ENCODE results near the gene DENND1A. TPM values are rescaled to one million over a fixed set of nuclear protein-coding genes. Genes with fewer than 3 reads are reported as not detected.

DENND1A gene
- total and polyA plus RNA-seq, 2 experiments from 2014 or later, result 13.1 to 28.7 TPM

DNA sequence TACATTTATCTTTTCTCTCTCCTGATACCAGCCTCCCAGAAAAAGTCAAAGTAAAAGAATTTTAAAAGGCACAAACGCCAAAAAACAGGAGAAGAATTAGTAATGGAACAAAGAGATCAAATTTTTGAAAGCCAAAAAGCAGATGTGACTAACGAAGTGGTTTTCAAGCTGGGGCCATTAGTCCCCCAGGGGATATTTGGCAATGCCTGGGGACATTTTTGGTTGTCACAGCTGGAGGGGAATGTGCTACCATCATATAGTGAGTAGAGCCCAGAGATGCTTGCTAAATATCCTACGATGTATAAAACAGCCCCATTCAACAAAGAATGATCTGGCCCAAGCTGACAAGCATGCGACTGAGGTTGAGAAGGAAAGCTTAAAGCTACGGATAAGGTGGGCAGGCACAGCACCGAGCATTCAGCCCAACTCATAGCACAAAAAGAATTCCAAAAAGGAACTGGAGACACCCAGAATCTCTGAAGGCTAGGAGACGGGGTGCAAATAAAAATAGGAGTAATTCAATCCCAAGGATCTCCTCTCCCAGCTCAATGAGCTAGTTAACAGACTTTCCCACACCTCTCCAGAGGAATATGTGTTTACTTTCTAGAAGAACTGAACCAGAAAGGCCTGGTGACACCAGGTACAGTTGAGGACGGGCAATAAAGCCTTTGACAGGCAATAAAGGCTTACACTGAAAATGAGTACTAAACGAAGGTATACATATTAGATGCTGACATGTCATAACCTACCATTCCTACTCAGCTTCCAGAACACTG lies 269.0 kb downstream of the DENND1A start:
- no peak for ATAC-seq
- Histone ChIP-seq H3K9me2 (ENCODE audit: insufficient read depth) (no peaks in the 10 kb centered on the region), H3K4me1 (ENCODE audit: insufficient read depth) (peaks cover 15% of the 10 kb centered on the region), H3K36me3 (ENCODE audit: insufficient read depth) (0 out of 2 replicates have a peak, but pooled peaks cover 3% of the 10 kb centered on the region), H3K79me2 (replicated peaks; ENCODE audit: insufficient read depth) (no peaks in the 10 kb centered on the region), H3K27ac (ENCODE audit: low read depth) (no peak overlapping the region), H3K4me3 (no peak overlapping the region), H3K4me2 (no peak overlapping the region), H4K20me1 (replicated peaks; ENCODE audit: insufficient read depth) (no peaks in the 10 kb centered on the region), H2AFZ (no peak overlapping the region), H3K27me3 (ENCODE audit: insufficient read depth) (no peaks in the 10 kb centered on the region), H3F3A (replicated peaks; ENCODE audit: low read depth) (no peaks in the 10 kb centered on the region)
- H3K9me3 Mint-ChIP-seq, result peaks cover 15% of the 10 kb centered on the region
- no peaks in the 10 kb centered on the region for H3K27me3 Mint-ChIP-seq (ENCODE audit: insufficient read depth, low read depth, poor library complexity)
- TF ChIP-seq STAT1 (IDR thresholded peaks at IDR 0.05; ENCODE audit: unreplicated experiment), result no peak
- TF ChIP-seq JUNB (IDR thresholded peaks at IDR 0.05; ENCODE audit: unreplicated experiment), result no peak
- TF ChIP-seq, protein P1, sequence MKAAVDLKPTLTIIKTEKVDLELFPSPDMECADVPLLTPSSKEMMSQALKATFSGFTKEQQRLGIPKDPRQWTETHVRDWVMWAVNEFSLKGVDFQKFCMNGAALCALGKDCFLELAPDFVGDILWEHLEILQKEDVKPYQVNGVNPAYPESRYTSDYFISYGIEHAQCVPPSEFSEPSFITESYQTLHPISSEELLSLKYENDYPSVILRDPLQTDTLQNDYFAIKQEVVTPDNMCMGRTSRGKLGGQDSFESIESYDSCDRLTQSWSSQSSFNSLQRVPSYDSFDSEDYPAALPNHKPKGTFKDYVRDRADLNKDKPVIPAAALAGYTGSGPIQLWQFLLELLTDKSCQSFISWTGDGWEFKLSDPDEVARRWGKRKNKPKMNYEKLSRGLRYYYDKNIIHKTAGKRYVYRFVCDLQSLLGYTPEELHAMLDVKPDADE (IDR thresholded peaks at IDR 0.05), result no peak
- no peak for TF ChIP-seq NANOG (IDR thresholded peaks at IDR 0.05; ENCODE audit: borderline replicate concordance)
- TF ChIP-seq ZNF114 (CRISPR knock-in tag; IDR thresholded peaks at IDR 0.05), result no peak
- TF ChIP-seq EZH2 (IDR thresholded peaks at IDR 0.05; ENCODE audit: low read depth, unreplicated experiment), result no peak
- TF ChIP-seq, protein P2, sequence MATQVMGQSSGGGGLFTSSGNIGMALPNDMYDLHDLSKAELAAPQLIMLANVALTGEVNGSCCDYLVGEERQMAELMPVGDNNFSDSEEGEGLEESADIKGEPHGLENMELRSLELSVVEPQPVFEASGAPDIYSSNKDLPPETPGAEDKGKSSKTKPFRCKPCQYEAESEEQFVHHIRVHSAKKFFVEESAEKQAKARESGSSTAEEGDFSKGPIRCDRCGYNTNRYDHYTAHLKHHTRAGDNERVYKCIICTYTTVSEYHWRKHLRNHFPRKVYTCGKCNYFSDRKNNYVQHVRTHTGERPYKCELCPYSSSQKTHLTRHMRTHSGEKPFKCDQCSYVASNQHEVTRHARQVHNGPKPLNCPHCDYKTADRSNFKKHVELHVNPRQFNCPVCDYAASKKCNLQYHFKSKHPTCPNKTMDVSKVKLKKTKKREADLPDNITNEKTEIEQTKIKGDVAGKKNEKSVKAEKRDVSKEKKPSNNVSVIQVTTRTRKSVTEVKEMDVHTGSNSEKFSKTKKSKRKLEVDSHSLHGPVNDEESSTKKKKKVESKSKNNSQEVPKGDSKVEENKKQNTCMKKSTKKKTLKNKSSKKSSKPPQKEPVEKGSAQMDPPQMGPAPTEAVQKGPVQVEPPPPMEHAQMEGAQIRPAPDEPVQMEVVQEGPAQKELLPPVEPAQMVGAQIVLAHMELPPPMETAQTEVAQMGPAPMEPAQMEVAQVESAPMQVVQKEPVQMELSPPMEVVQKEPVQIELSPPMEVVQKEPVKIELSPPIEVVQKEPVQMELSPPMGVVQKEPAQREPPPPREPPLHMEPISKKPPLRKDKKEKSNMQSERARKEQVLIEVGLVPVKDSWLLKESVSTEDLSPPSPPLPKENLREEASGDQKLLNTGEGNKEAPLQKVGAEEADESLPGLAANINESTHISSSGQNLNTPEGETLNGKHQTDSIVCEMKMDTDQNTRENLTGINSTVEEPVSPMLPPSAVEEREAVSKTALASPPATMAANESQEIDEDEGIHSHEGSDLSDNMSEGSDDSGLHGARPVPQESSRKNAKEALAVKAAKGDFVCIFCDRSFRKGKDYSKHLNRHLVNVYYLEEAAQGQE (IDR thresholded peaks at IDR 0.05; ENCODE audit: unreplicated experiment), result no peak
- TF ChIP-seq CREB1 (CRISPR knock-in tag; IDR thresholded peaks at IDR 0.05; ENCODE audit: low read depth), result no peak
- TF ChIP-seq, protein P3, sequence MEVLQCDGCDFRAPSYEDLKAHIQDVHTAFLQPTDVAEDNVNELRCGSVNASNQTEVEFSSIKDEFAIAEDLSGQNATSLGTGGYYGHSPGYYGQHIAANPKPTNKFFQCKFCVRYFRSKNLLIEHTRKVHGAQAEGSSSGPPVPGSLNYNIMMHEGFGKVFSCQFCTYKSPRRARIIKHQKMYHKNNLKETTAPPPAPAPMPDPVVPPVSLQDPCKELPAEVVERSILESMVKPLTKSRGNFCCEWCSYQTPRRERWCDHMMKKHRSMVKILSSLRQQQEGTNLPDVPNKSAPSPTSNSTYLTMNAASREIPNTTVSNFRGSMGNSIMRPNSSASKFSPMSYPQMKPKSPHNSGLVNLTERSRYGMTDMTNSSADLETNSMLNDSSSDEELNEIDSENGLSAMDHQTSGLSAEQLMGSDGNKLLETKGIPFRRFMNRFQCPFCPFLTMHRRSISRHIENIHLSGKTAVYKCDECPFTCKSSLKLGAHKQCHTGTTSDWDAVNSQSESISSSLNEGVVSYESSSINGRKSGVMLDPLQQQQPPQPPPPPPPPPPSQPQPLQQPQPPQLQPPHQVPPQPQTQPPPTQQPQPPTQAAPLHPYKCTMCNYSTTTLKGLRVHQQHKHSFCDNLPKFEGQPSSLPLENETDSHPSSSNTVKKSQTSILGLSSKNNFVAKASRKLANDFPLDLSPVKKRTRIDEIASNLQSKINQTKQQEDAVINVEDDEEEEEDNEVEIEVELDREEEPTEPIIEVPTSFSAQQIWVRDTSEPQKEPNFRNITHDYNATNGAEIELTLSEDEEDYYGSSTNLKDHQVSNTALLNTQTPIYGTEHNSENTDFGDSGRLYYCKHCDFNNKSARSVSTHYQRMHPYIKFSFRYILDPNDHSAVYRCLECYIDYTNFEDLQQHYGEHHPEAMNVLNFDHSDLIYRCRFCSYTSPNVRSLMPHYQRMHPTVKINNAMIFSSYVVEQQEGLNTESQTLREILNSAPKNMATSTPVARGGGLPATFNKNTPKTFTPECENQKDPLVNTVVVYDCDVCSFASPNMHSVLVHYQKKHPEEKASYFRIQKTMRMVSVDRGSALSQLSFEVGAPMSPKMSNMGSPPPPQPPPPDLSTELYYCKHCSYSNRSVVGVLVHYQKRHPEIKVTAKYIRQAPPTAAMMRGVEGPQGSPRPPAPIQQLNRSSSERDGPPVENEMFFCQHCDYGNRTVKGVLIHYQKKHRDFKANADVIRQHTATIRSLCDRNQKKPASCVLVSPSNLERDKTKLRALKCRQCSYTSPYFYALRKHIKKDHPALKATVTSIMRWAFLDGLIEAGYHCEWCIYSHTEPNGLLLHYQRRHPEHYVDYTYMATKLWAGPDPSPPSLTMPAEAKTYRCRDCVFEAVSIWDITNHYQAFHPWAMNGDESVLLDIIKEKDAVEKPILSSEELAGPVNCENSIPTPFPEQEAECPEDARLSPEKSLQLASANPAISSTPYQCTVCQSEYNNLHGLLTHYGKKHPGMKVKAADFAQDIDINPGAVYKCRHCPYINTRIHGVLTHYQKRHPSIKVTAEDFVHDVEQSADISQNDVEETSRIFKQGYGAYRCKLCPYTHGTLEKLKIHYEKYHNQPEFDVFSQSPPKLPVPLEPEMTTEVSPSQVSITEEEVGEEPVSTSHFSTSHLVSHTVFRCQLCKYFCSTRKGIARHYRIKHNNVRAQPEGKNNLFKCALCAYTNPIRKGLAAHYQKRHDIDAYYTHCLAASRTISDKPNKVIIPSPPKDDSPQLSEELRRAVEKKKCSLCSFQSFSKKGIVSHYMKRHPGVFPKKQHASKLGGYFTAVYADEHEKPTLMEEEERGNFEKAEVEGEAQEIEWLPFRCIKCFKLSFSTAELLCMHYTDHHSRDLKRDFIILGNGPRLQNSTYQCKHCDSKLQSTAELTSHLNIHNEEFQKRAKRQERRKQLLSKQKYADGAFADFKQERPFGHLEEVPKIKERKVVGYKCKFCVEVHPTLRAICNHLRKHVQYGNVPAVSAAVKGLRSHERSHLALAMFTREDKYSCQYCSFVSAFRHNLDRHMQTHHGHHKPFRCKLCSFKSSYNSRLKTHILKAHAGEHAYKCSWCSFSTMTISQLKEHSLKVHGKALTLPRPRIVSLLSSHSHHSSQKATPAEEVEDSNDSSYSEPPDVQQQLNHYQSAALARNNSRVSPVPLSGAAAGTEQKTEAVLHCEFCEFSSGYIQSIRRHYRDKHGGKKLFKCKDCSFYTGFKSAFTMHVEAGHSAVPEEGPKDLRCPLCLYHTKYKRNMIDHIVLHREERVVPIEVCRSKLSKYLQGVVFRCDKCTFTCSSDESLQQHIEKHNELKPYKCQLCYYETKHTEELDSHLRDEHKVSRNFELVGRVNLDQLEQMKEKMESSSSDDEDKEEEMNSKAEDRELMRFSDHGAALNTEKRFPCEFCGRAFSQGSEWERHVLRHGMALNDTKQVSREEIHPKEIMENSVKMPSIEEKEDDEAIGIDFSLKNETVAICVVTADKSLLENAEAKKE (CRISPR knock-in tag; IDR thresholded peaks at IDR 0.05), result no peak
- TF ChIP-seq ZNF331 (CRISPR knock-in tag; IDR thresholded peaks at IDR 0.05; ENCODE audit: low read depth), result no peak
- TF ChIP-seq, protein P4, sequence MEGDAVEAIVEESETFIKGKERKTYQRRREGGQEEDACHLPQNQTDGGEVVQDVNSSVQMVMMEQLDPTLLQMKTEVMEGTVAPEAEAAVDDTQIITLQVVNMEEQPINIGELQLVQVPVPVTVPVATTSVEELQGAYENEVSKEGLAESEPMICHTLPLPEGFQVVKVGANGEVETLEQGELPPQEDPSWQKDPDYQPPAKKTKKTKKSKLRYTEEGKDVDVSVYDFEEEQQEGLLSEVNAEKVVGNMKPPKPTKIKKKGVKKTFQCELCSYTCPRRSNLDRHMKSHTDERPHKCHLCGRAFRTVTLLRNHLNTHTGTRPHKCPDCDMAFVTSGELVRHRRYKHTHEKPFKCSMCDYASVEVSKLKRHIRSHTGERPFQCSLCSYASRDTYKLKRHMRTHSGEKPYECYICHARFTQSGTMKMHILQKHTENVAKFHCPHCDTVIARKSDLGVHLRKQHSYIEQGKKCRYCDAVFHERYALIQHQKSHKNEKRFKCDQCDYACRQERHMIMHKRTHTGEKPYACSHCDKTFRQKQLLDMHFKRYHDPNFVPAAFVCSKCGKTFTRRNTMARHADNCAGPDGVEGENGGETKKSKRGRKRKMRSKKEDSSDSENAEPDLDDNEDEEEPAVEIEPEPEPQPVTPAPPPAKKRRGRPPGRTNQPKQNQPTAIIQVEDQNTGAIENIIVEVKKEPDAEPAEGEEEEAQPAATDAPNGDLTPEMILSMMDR (conservative IDR thresholded peaks at IDR 0.05; ENCODE audit: low read depth in 2 of 2), result no peak
- no peak for TF ChIP-seq POLR2AphosphoS5 (IDR thresholded peaks at IDR 0.05; ENCODE audit: low read depth)
- TF ChIP-seq EZH2phosphoT487 (IDR thresholded peaks at IDR 0.05; ENCODE audit: unreplicated experiment), result no peak
- peaks cover 31% of the 10 kb centered on the region for H3K36me3 Mint-ChIP-seq (ENCODE audit: low read depth)
- DNase-seq (ENCODE audit: low spot score), result no peak
- peaks cover 29% of the 10 kb centered on the region for H3K4me1 Mint-ChIP-seq
- H3K27ac Mint-ChIP-seq, result no peak overlapping the region
- no peak overlapping the region for H3K4me3 Mint-ChIP-seq
